Activated naive CD8-positive, alpha-beta T cell (primary cell): ENCODE data around the gene MFSD1.
A peak's percentile ranks its signal among the peaks of the same experiment; 100 is the strongest.

Source experiments
- H3K27ac Mint-ChIP-seq: one replicate; pipeline ENCODE4 v1.8.0; 2021; ENCODE audit warnings: mixed read lengths
- H3K27me3 Mint-ChIP-seq: one replicate; pipeline ENCODE4 v1.8.0; 2021; ENCODE audit warnings: mixed read lengths
- H3K36me3 Mint-ChIP-seq: one replicate; pipeline ENCODE4 v1.8.0; 2021; ENCODE audit warnings: mixed read lengths
- H3K4me1 Mint-ChIP-seq: one replicate; pipeline ENCODE4 v1.8.0; 2021; ENCODE audit warnings: low read depth, mixed read lengths
- H3K4me3 Mint-ChIP-seq: one replicate; pipeline ENCODE4 v1.8.0; 2021; ENCODE audit warnings: mild to moderate bottlenecking, mixed read lengths
- H3K9me3 Mint-ChIP-seq: one replicate; pipeline ENCODE4 v1.8.0; 2021; ENCODE audit warnings: low read depth, mixed read lengths

Gene MFSD1

GRCh38 chr3:158801696-158802408 is at the start of gene MFSD1:
MFSD1 (plus strand) TSS chr3:158802054; CDS start chr3:158802153, 99 bp downstream.
- Mint-ChIP-seq H3K4me3 (peak within 1 kb of the TSS; percentile 91), H3K36me3 (peaks cover 7% of the 10 kb centered on the region), H3K4me1 (peaks cover 29% of the 10 kb centered on the region), H3K27me3 (no peaks in the 10 kb centered on the region), H3K9me3 (no peaks in the 10 kb centered on the region), H3K27ac (peak within 1 kb of the TSS; percentile 69)

GRCh38 chr3:158753854-158754253 is 48.0 kb upstream of the MFSD1 start:
- Mint-ChIP-seq H3K27me3 (no peaks in the 10 kb centered on the region), H3K27ac (no peak overlapping the region), H3K4me3 (no peak overlapping the region), H3K36me3 (peaks cover 10% of the 10 kb centered on the region), H3K9me3 (no peaks in the 10 kb centered on the region), H3K4me1 (no peaks in the 10 kb centered on the region)

GRCh38 chr3:158755421-158755820 is 46.4 kb upstream of the MFSD1 start:
- Mint-ChIP-seq H3K4me1 (no peaks in the 10 kb centered on the region), H3K4me3 (no peak overlapping the region), H3K36me3 (peaks cover 12% of the 10 kb centered on the region), H3K27me3 (no peaks in the 10 kb centered on the region), H3K27ac (no peak overlapping the region), H3K9me3 (no peaks in the 10 kb centered on the region)

- H3K4me1 Mint-ChIP-seq: no peaks in the 10 kb centered on the region
- H3K36me3 Mint-ChIP-seq: peaks cover 11% of the 10 kb centered on the region
- H3K27me3 Mint-ChIP-seq: no peaks in the 10 kb centered on the region
- no peak overlapping the region for H3K27ac Mint-ChIP-seq
- no peak overlapping the region for H3K4me3 Mint-ChIP-seq
- no peaks in the 10 kb centered on the region for H3K9me3 Mint-ChIP-seq
These were observed 40.5 kb upstream of the MFSD1 start for GRCh38 chr3:158761350-158761749.

GRCh38 chr3:158762701-158763100 is 39.2 kb upstream of the MFSD1 start:
- Mint-ChIP-seq H3K27me3 (no peaks in the 10 kb centered on the region), H3K4me1 (no peaks in the 10 kb centered on the region), H3K36me3 (peaks cover 11% of the 10 kb centered on the region), H3K9me3 (no peaks in the 10 kb centered on the region), H3K4me3 (no peak overlapping the region), H3K27ac (no peak overlapping the region)

- Mint-ChIP-seq H3K9me3 (no peaks in the 10 kb centered on the region), H3K27me3 (no peaks in the 10 kb centered on the region), H3K4me1 (no peaks in the 10 kb centered on the region), H3K4me3 (no peak overlapping the region), H3K36me3 (peaks cover 11% of the 10 kb centered on the region), H3K27ac (no peak overlapping the region)
These were observed 38.4 kb upstream of the MFSD1 start for GRCh38 chr3:158763421-158763820.

- Mint-ChIP-seq H3K4me1 (no peaks in the 10 kb centered on the region), H3K27me3 (no peaks in the 10 kb centered on the region), H3K36me3 (peaks cover 5% of the 10 kb centered on the region), H3K27ac (no peak overlapping the region), H3K4me3 (no peak overlapping the region), H3K9me3 (no peaks in the 10 kb centered on the region)
These were observed 36.2 kb upstream of the MFSD1 start for GRCh38 chr3:158765518-158766205.

- no peaks in the 10 kb centered on the region for H3K27me3 Mint-ChIP-seq
- H3K4me3 Mint-ChIP-seq: no peak overlapping the region
- H3K4me1 Mint-ChIP-seq: no peaks in the 10 kb centered on the region
- peaks cover 8% of the 10 kb centered on the region for H3K36me3 Mint-ChIP-seq
- H3K9me3 Mint-ChIP-seq: no peaks in the 10 kb centered on the region
- no peak overlapping the region for H3K27ac Mint-ChIP-seq
These were observed 35.5 kb upstream of the MFSD1 start for GRCh38 chr3:158766364-158766763.

- Mint-ChIP-seq H3K27me3 (no peaks in the 10 kb centered on the region), H3K36me3 (peaks cover 5% of the 10 kb centered on the region), H3K9me3 (no peaks in the 10 kb centered on the region), H3K27ac (no peak overlapping the region), H3K4me3 (no peak overlapping the region), H3K4me1 (no peaks in the 10 kb centered on the region)
These were observed 33.5 kb upstream of the MFSD1 start for GRCh38 chr3:158768361-158768787.

- no peaks in the 10 kb centered on the region for H3K27me3 Mint-ChIP-seq
- H3K36me3 Mint-ChIP-seq: peaks cover 9% of the 10 kb centered on the region
- H3K9me3 Mint-ChIP-seq: no peaks in the 10 kb centered on the region
- no peak overlapping the region for H3K4me3 Mint-ChIP-seq
- H3K4me1 Mint-ChIP-seq: no peaks in the 10 kb centered on the region
- H3K27ac Mint-ChIP-seq: no peak overlapping the region
These were observed 32.8 kb upstream of the MFSD1 start for GRCh38 chr3:158768881-158769543.

- Mint-ChIP-seq H3K9me3 (no peaks in the 10 kb centered on the region), H3K4me1 (no peaks in the 10 kb centered on the region), H3K27ac (no peak overlapping the region), H3K36me3 (peaks cover 9% of the 10 kb centered on the region), H3K4me3 (no peak overlapping the region), H3K27me3 (no peaks in the 10 kb centered on the region)
These were observed 32.3 kb upstream of the MFSD1 start for GRCh38 chr3:158769549-158769948.

- H3K36me3 Mint-ChIP-seq: peaks cover 9% of the 10 kb centered on the region
- H3K4me1 Mint-ChIP-seq: no peaks in the 10 kb centered on the region
- H3K27me3 Mint-ChIP-seq: no peaks in the 10 kb centered on the region
- no peak overlapping the region for H3K27ac Mint-ChIP-seq
- no peak overlapping the region for H3K4me3 Mint-ChIP-seq
- no peaks in the 10 kb centered on the region for H3K9me3 Mint-ChIP-seq
These were observed 31.7 kb upstream of the MFSD1 start for GRCh38 chr3:158769952-158770740.

- H3K9me3 Mint-ChIP-seq: no peaks in the 10 kb centered on the region
- no peak overlapping the region for H3K27ac Mint-ChIP-seq
- no peaks in the 10 kb centered on the region for H3K4me1 Mint-ChIP-seq
- no peaks in the 10 kb centered on the region for H3K27me3 Mint-ChIP-seq
- H3K4me3 Mint-ChIP-seq: no peak overlapping the region
- peaks cover 13% of the 10 kb centered on the region for H3K36me3 Mint-ChIP-seq
These were observed 31.0 kb upstream of the MFSD1 start for GRCh38 chr3:158770741-158771350.

- H3K36me3 Mint-ChIP-seq: peaks cover 13% of the 10 kb centered on the region
- no peaks in the 10 kb centered on the region for H3K9me3 Mint-ChIP-seq
- H3K4me3 Mint-ChIP-seq: no peak overlapping the region
- no peaks in the 10 kb centered on the region for H3K27me3 Mint-ChIP-seq
- H3K27ac Mint-ChIP-seq: no peak overlapping the region
- no peaks in the 10 kb centered on the region for H3K4me1 Mint-ChIP-seq
These were observed 30.3 kb upstream of the MFSD1 start for GRCh38 chr3:158771577-158771976.
